ENCODE data around the gene WWP2.
A peak's percentile ranks its signal among the peaks of the same experiment; 100 is the strongest.
"Not testable (repeated sequence)": the region's sequence is repeated elsewhere in the genome, so short reads cannot be mapped to it uniquely, and the experiment has no call there.

Gene WWP2

DNA sequence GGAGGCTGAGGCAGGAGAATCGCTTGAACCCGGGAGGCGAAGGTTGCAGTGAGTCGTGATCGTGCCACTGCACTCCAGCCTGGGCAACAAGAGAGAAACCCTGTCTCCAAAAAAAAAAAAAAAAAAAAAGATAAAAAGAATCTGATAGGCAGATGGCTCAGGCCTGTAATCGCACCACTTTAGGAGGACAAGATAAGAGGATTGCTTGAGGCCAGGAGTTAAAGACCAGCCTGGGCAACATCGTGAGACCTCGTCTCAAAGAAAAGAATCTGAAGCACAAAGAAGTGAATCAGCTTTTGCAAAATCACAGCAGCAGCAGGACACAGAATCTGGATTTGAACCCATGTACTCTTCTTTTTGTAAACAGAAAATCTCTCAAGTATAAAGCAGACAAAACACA, 15.0 kb upstream of the WWP2 start:
- no peak for DNase-seq (ENCODE audit: low read depth)
- no peak for TF ChIP-seq CTCF (conservative IDR thresholded peaks at IDR 0.05; ENCODE audit: control insufficient read depth, insufficient read depth, low read depth, low read length)
- no peak overlapping the region for H3K4me3 ChIP-seq (ENCODE audit: control insufficient read depth, low read depth, low read length)

GRCh38 chr16:69748694-69749345, 13.3 kb upstream of the WWP2 start:
- H3K4me3 ChIP-seq (ENCODE audit: control insufficient read depth, low read depth, low read length) = no peak overlapping the region
- no peak for TF ChIP-seq CTCF (conservative IDR thresholded peaks at IDR 0.05; ENCODE audit: control insufficient read depth, insufficient read depth, low read depth, low read length)
- no peak for DNase-seq (ENCODE audit: low read depth)

DNA sequence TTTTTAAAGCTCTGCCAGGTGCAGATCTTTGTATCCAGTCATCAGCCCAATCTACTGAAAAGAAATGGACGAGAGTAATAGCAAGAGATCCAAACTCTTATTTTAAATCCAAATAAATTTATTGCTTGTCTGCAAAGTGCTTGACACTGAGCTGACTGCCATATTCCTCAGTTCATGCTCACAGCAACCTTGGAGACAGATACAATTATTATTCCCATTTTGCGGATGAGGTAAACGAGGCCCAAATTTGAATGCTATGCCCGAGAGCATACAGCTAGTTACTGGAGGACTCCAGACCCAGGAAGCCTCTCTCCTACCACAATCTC, 8.0 kb upstream of the WWP2 start:
- no peak for TF ChIP-seq CTCF (conservative IDR thresholded peaks at IDR 0.05; ENCODE audit: control insufficient read depth, insufficient read depth, low read depth, low read length)
- H3K4me3 ChIP-seq (ENCODE audit: control insufficient read depth, low read depth, low read length) = peak overlapping the region; percentile 100
- DNase-seq (ENCODE audit: low read depth) = no peak

GRCh38 chr16:69754469-69755310, 7.4 kb upstream of the WWP2 start, which contains the start of gene NOB1:
Gene NOB1, minus strand, starts transcription at chr16:69754926. Its CDS starts 16 bp downstream, at chr16:69754910.
- DNase-seq (ENCODE audit: low read depth) = peak; percentile 96
- TF ChIP-seq CTCF (conservative IDR thresholded peaks at IDR 0.05; ENCODE audit: control insufficient read depth, insufficient read depth, low read depth, low read length) = peak; percentile 93

DNA sequence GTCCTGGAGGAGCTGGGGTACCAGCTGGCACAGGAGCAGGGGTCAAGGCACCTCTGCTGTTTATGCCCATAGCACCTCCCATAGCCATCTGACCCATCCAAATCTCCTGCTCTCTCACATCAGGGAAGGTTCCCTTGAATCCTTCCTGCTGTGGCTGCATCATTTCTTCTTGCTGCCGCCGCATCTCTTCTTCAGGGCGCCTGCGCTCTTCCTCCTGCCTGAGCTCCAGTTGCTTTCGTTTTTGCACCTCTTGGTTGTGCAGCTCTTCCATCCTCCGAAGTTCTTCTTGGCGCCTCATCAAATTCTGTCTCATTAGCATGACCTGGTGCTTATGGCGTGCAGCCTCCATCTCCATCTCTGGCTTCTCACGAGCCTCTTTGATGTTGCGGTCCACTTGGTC, 5.4 kb upstream of the WWP2 start:
- no peak overlapping the region for H3K4me3 ChIP-seq (ENCODE audit: control insufficient read depth, low read depth, low read length)
- no peak for DNase-seq (ENCODE audit: low read depth)
- TF ChIP-seq CTCF (conservative IDR thresholded peaks at IDR 0.05; ENCODE audit: control insufficient read depth, insufficient read depth, low read depth, low read length) = no peak

More at GRCh38 chr16:69754469-69755310, 7.4 kb upstream of the WWP2 start, which contains the start of gene NOB1:
- H3K4me3 ChIP-seq (ENCODE audit: control insufficient read depth, low read depth, low read length) = peak within 1 kb of the TSS; percentile 100

GRCh38 chr16:69757375-69757774, 4.8 kb upstream of the WWP2 start:
- H3K4me3 ChIP-seq (ENCODE audit: control insufficient read depth, low read depth, low read length); DNase-seq (ENCODE audit: low read depth): not testable (repeated sequence)
